Hepatocyte (in vitro differentiated cells): ENCODE measurements around the gene HAO2.

ENCODE experiments used
- EZH2phosphoT487 ChIP-seq: fragments of 200-600 bp; sonication (generic); IDR thresholded peaks from one replicate; pipeline ENCODE4 v1.6.1; 2018; ENCODE audit warnings: antibody characterized with exemption, mild to moderate bottlenecking, low read depth, moderate library complexity; ENCODE audit not compliant: unreplicated experiment, severe bottlenecking
- TF ChIP-seq, protein P1 (sequence below): fragments of 200-600 bp; sonication (generic); IDR thresholded peaks from 2 replicates; pipeline ENCODE4 v1.5.1; 2016; ENCODE audit warnings: antibody characterized with exemption, mild to moderate bottlenecking; ENCODE audit not compliant: poor library complexity

GRCh38 chr1:119364640-119365039, 3.9 kb upstream of the HAO2 start:
- TF ChIP-seq, protein P1, sequence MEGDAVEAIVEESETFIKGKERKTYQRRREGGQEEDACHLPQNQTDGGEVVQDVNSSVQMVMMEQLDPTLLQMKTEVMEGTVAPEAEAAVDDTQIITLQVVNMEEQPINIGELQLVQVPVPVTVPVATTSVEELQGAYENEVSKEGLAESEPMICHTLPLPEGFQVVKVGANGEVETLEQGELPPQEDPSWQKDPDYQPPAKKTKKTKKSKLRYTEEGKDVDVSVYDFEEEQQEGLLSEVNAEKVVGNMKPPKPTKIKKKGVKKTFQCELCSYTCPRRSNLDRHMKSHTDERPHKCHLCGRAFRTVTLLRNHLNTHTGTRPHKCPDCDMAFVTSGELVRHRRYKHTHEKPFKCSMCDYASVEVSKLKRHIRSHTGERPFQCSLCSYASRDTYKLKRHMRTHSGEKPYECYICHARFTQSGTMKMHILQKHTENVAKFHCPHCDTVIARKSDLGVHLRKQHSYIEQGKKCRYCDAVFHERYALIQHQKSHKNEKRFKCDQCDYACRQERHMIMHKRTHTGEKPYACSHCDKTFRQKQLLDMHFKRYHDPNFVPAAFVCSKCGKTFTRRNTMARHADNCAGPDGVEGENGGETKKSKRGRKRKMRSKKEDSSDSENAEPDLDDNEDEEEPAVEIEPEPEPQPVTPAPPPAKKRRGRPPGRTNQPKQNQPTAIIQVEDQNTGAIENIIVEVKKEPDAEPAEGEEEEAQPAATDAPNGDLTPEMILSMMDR = no peak
- no peak for TF ChIP-seq EZH2phosphoT487
